ENCODE data around the gene SYNDIG1. TPM values are rescaled to one million over a fixed set of nuclear protein-coding genes. Genes with fewer than 3 reads are reported as not detected.

SYNDIG1 gene
- polyA plus RNA-seq, 1 experiment: 1.7 TPM

GRCh38 chr20:24437196-24438082 lies 32.0 kb upstream of the SYNDIG1 start:
- H3K4me3 ChIP-seq (ENCODE audit: low read depth, low read length): no peak overlapping the region
- ChIA-PET CTCF (no interaction called here), POLR2A (no interaction called here)
- peaks cover 1% of the 10 kb centered on the region; the same call in 1 of the 2 replicates for H3K27me3 ChIP-seq (ENCODE audit: control insufficient read depth, insufficient read depth, low read length)
- no peak for TF ChIP-seq CTCF (IDR thresholded peaks at IDR 0.05; ENCODE audit: insufficient read depth, low read depth, low read length)
- no peak for DNase-seq (ENCODE audit: low read depth)
- H3K36me3 ChIP-seq (ENCODE audit: control insufficient read depth, insufficient read depth, low read length): no peaks in the 10 kb centered on the region

- DNase-seq (ENCODE audit: low read depth): no peak
- POLR2A ChIA-PET: no interaction called here
- CTCF ChIA-PET: no interaction called here
These were observed 31.1 kb upstream of the SYNDIG1 start for GRCh38 chr20:24438331-24438730.

GRCh38 chr20:24439737-24440387 lies 29.6 kb upstream of the SYNDIG1 start:
- no peak for TF ChIP-seq CTCF (IDR thresholded peaks at IDR 0.05; ENCODE audit: insufficient read depth, low read depth, low read length)
- Histone ChIP-seq H3K4me3 (ENCODE audit: low read depth, low read length) (no peak overlapping the region), H3K27me3 (ENCODE audit: control insufficient read depth, insufficient read depth, low read length) (peaks cover 1% of the 10 kb centered on the region; the same call in 1 of the 2 replicates), H3K36me3 (ENCODE audit: control insufficient read depth, insufficient read depth, low read length) (no peaks in the 10 kb centered on the region)
- ChIA-PET POLR2A (no interaction called here), CTCF (no interaction called here)
- DNase-seq (ENCODE audit: low read depth): no peak

More at GRCh38 chr20:24438331-24438730, 31.1 kb upstream of the SYNDIG1 start:
- TF ChIP-seq CTCF (IDR thresholded peaks at IDR 0.05; ENCODE audit: insufficient read depth, low read depth, low read length): no peak
- peaks cover 1% of the 10 kb centered on the region; the same call in 1 of the 2 replicates for H3K27me3 ChIP-seq (ENCODE audit: control insufficient read depth, insufficient read depth, low read length)
- H3K4me3 ChIP-seq (ENCODE audit: low read depth, low read length): no peak overlapping the region
- H3K36me3 ChIP-seq (ENCODE audit: control insufficient read depth, insufficient read depth, low read length): no peaks in the 10 kb centered on the region

GRCh38 chr20:24441661-24442060 lies 27.8 kb upstream of the SYNDIG1 start:
- CTCF ChIA-PET: interaction anchor here (1.5 to 2.1 kb wide), 2 partner anchors 9 to 12 kb away, joined by 3 to 4 read pairs; no protein-coding TSS in a partner anchor
- no peak for TF ChIP-seq CTCF (IDR thresholded peaks at IDR 0.05; ENCODE audit: insufficient read depth, low read depth, low read length)

GRCh38 chr20:24442909-24443308 lies 26.5 kb upstream of the SYNDIG1 start:
- H3K27me3 ChIP-seq (ENCODE audit: control insufficient read depth, insufficient read depth, low read length): peaks cover 1% of the 10 kb centered on the region; the same call in 1 of the 2 replicates
- no peak for TF ChIP-seq CTCF (IDR thresholded peaks at IDR 0.05; ENCODE audit: insufficient read depth, low read depth, low read length)
- H3K4me3 ChIP-seq (ENCODE audit: low read depth, low read length): no peak overlapping the region
- ChIA-PET POLR2A (no interaction called here), CTCF (interaction anchor here (1.5 kb wide), 1 partner anchor 13 kb away, joined by 3 read pairs; no protein-coding TSS in a partner anchor)
- no peaks in the 10 kb centered on the region for H3K36me3 ChIP-seq (ENCODE audit: control insufficient read depth, insufficient read depth, low read length)
- DNase-seq (ENCODE audit: low read depth): no peak

More at GRCh38 chr20:24441661-24442060, 27.8 kb upstream of the SYNDIG1 start:
- POLR2A ChIA-PET: no interaction called here
- peaks cover 1% of the 10 kb centered on the region; the same call in 1 of the 2 replicates for H3K27me3 ChIP-seq (ENCODE audit: control insufficient read depth, insufficient read depth, low read length)
- no peak overlapping the region for H3K4me3 ChIP-seq (ENCODE audit: low read depth, low read length)
- no peaks in the 10 kb centered on the region for H3K36me3 ChIP-seq (ENCODE audit: control insufficient read depth, insufficient read depth, low read length)
- no peak for DNase-seq (ENCODE audit: low read depth)

All from BJ (cell line).